Right renal cortex interstitium (tissue), 3 donors: Measurements from ENCODE around the gene M1AP. TPM values are rescaled to one million over a fixed set of nuclear protein-coding genes. Genes with fewer than 3 reads are reported as not detected.
"Not testable (repeated sequence)": the region's sequence is repeated elsewhere in the genome, so short reads cannot be mapped to it uniquely, and the experiment has no call there.

Experiments used
- DNase-seq, 3 donors: peaks; one replicate each; pipeline ENCODE4 v3.0.0-alpha.2; 2013; ENCODE audit warnings: low read depth in 3 of 3, low spot score in 2 of 3
- polyA plus RNA-seq, 3 donors: library from polyadenylated mRNA; unstranded; fragments of 120-200 nt; gene quantifications; one replicate each; pipeline ENCODE4 v1.2.1, GENCODE V29; 2013; ENCODE audit not compliant: insufficient read length in 3 of 3

Gene M1AP
- polyA plus RNA-seq, 3 donors = 0.57 to 0.72 (median 0.71) TPM

DNA sequence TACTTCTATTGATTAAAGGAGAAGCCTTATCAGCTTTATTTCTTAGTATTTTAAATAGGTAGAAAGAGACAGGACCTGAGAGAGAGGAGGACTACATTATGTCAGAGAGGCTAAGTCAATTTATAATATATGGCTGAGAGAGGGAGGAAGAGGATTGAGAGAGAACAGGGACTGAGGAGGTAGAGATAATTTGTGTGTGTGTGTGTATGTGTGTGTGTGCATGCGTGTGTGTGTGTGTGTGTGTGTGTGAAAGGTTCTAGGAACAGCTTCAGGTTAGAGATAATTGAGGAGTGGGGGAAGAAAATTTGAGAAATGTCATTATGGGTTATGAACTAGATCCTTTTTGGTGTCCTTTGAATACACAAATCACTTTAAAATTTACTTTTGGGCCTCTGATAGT is 78.4 kb downstream of the M1AP start:
- no peak for DNase-seq

DNA sequence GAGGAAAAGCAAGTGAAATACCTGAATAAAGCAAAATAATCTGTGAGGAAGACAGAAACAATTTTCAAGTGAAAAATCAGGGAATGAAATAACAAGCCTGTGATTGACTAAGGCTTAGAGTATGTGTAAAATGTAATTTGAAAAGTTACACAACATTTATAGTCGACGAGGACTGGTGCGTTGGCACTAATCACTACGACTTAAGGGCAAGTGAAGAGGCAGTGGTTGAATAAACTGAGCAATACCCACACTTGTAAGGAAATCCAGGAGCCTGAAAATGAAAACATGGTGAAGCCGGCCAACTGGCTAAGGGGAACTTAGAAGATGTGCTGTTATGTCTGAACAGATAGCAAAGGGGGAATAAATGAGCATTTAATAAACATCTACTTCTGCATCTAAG is 80.2 kb downstream of the M1AP start:
- no peak for DNase-seq

DNA sequence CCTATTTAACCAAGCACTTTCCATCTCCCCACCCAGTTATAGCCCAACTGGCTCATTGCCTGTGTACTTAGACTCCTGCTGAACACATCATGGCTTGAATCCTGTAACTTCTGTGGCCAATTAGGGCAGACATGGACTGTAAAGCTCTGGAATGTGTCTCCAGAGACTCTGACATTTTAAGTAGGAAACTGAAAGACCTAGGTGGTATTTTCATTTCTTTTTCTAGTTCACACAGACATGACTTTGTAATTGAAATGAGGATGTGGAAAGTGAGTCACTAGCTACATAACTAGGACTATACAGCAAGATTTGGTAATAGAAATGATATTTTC is 81.4 kb downstream of the M1AP start:
- DNase-seq = no peak

DNA sequence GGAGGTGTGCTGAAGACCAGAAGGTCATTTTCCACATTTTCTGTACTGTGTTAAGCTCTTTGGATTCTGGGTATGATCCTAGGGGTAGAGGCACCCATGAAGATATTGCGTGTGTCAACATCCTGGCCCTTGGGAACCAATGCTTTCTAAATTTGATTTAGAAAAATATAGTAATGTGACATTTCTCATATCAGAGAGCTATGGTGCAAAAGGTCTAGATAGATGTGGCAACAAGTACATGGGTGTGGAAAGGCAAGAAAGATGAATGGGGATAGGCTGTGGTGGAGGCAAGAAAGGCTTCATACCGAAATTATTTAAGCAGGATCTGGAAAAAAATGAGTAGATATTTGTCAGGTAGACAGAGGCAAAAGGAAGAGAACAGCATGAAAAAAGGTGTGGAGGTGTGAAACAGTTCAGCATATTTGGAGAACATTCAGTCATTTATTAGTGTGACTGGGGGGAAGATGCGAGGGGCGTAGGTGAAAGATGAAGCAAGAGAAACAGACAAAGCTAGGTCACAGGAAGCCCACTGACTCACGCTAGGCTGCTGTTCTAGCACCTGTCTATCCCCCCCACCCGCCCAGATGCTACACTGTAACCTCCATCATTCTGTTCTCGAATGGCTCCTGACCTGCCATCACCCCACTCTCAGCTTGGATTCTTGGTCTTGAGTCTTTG is 81.9 kb downstream of the M1AP start:
- DNase-seq = no peak

DNA sequence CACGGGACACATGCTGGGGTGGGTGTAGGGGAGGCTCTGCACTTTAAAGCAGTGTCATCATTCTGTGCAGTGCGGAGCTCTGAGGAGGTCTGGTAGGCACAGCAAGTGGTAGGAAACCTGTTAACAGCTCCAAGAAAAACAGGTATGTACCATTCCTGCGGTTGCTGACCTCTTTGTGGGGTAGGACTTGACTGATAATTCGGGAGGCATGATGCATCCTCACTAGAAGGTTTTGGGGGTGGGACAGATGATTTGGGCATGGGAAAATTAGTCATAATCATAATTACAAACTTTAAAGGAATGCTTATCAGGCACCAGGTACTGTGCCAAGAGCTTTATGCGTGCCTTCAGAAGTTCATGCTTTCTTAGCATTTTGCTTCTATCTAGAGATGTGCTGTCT is 83.9 kb downstream of the M1AP start:
- no peak for DNase-seq

DNA sequence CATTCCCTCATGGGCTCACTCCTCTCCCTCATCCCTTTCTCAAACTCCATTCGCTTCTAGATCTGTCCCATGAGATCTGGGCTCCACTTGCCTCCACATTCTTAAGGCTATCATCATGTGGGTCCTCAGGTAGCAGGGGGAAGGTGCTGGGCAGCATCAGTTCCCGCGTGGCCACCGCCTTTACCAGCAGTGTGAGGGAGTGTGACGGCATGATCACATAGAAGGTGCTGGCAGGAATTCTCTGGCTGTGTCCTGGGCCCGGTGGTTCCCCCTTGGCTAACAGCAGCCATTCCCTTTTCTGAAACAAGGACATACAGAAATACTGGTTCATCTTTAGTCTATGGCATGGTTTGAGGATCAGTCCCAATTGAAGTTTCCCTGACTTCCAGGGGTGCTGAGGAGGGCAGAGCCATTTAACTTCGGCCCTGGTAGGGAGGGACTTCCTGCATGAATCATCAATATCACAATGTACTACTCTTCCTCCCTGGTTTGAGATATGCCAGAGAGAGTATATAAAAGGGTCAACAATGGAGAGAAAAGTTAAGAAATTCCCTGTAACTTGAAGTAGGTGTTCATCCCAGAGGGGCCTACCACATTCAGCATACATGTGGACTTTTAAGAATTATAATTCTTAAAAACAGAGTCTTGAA is 85.9 kb downstream of the M1AP start:
- no peak for DNase-seq

DNA sequence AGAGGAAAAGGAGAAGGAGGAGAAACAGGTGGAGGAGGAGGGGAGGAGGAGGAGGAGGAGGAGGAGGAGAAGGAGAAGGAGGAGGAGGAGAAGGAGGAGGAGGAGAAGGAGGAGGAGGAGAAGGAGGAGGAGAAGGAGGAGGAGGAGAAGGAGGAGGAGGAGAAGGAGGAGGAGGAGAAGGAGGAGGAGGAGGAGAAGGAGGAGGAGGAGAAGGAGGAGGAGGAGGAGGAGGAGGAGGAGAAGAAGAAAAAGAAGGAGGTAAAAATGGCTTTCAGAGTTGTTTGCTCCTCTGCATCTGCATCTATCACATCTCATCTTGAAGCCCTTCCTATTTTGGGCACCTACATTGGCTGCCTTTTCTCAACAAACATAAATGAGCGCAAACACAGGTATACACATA is 87.1 kb downstream of the M1AP start:
- DNase-seq = not testable (repeated sequence)

DNA sequence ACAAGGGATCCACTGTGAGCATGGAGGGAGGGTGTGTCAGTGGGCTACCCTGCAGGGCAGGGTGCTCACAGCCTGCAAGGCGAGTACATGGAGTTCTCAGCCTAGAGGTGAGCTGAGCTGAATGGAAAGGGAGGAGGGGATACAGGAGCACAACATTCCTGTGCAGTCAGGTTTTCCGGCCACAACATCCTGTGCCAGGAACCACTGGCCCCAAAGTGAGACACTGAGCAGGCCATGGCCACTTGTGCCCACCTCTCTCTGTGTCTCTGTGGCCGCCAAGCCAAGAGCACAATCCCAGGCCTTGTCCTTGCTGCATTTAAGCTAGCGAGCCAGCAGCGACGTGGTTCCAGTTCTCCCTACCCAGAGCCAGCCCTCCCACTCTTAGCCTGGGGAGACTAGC is 87.5 kb downstream of the M1AP start:
- no peak for DNase-seq

DNA sequence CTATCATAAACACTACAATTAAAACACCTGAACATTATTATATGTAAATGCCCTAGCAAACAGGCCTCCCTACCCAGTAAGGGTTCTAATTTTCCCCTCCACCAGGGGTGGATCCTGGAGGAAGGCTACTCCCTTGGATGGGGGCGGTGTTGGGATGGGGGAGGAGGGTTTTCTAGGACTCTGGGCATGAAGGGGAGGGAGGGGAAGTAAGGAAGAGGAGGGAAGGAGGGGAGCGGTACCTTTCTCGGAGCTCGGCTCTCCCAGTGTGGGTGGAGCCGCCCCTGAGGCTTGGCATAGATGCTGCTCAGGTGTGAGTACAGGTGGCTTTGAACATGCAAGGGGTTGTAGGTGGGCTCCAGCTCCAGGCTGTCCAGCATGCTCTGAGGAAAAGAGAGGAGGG is 88.2 kb downstream of the M1AP start:
- DNase-seq = no peak

DNA sequence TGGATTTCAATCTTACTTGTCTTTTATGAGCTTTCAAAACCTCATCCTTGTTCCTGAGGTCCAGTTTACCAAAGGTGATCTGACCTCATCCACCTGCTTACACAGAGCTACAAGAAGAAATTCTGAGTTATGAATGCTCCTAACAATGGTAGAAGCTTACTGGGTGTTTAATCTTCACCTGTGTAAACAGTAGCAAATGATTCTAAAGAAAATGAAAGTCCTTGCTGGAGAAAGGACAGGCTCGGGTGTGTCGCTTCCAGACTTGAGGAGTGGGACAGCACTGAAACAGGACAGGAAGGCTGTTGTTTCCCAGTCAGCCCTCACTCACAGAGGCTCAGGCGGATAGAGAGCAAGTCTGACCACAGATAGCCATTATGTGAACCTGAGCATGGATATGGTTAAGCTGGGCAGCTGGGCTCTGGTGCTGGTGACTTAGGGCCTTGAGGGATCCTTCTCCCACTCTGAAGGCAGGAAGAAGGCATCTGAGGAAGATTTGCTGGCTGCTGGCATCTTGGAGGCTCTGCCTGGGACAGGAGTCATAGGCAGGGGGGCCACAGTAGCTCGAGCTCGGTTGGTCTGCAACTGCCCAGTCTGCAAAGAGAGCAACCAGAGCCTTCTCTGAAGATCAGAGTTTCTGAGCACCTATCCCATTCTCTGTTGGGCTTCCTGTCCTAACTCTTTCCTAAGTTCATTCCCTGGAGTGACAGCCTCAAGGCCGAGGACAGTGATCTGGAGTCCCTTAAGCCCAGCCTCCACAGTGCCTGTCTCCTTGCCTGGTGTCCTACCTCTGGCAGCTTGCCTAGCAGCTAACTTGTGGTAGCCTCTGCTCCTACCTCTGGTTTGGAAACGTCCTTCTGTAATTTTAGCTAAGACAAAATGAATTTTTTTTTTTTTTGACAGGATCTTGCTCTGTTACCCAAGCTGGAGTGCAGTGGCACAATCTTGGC is 89.6 kb downstream of the M1AP start:
- no peak for DNase-seq

DNA sequence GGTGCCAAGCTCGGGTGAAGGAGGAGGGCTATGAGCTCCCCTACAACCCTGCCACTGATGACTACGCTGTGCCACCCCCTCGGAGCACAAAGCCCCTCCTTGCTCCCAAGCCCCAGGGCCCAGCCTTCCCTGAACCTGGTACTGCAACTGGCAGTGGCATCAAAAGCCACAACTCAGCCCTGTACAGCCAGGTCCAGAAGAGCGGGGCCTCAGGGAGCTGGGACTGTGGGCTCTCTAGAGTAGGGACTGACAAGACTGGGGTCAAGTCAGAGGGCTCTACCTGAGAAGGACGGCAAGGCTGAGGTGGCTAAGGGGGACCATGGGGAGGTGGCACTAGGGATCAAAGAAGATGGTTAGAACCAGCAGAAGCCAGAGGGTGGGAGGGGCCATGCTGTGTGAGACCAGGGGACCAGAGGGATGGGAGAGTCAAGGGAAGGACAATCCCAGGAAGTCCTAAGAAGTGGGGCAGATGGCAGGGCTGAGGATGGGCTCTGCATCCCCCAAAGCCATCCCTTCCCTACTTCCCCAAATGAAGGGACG is 91.2 kb downstream of the M1AP start:
- no peak for DNase-seq

DNA sequence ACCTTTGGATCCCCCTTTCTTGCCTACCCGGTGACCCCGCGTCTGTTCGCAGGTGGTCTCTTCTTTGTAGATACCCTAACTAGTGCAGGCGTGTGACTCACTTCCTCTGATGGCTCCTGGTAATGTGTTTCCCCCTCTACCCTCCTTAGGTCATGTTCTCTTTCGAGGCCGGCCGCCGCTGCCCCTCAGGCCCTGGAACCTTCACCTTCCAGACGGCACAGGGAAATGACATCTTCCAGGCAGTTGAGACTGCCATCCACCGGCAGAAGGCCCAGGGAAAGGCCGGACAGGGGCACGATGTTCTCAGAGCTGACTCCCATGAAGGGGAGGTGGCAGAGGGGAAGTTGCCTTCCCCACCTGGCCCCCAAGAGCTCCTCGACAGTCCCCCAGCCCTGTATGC is 92.0 kb downstream of the M1AP start:
- DNase-seq = no peak

DNA sequence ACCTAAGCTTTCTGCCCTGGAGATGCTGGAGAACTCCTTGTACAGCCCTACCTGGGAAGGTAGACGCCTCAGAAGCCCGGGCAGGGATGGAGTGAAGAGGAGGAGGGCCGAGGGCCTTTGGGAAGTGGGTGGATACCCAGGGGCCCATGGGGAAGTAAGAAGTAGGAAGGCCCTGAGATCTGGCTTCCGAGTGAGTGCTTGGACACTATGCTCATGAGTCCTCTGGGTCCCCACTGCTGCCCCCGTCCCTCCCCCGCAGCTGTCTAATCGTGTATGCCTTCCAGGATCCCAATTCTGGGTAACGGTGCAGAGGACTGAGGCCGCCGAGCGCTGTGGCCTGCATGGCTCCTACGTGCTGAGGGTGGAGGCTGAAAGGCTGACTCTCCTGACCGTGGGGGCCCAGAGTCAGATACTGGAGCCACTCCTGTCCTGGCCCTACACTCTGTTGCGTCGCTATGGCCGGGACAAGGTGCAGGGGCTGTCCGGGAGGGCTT is 92.5 kb downstream of the M1AP start:
- DNase-seq = no peak

DNA sequence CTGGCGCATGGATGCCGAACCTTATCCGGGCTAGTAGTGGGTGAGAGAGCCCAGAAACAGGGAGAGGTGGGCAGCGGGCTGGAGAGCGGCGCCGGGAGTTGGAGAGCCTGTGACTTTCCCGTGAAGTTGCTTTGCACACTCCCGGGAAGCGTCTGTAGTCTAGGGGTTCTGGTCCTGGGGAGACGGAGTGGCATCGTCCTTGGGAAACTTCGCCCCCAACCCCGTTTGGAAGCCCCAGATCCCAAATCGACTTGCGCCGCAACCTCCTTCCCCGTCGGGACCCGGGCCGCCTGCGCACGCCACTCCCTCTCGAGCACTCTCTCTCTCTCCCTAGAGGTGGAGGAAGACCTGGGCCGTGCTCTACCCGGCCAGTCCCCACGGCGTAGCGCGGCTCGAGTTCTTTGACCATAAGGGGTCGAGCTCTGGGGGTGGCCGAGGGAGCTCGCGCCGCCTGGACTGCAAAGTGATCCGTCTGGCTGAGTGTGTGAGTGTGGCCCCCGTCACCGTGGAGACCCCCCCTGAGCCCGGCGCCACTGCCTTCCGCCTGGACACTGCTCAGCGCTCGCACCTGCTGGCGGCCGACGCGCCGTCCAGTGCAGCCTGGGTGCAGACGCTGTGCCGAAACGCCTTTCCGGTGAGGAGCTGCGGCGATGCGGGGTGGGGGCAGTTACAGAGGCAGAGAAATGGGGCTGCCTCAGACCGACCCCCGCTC is 93.2 kb downstream of the M1AP start:
- DNase-seq = no peak

DNA sequence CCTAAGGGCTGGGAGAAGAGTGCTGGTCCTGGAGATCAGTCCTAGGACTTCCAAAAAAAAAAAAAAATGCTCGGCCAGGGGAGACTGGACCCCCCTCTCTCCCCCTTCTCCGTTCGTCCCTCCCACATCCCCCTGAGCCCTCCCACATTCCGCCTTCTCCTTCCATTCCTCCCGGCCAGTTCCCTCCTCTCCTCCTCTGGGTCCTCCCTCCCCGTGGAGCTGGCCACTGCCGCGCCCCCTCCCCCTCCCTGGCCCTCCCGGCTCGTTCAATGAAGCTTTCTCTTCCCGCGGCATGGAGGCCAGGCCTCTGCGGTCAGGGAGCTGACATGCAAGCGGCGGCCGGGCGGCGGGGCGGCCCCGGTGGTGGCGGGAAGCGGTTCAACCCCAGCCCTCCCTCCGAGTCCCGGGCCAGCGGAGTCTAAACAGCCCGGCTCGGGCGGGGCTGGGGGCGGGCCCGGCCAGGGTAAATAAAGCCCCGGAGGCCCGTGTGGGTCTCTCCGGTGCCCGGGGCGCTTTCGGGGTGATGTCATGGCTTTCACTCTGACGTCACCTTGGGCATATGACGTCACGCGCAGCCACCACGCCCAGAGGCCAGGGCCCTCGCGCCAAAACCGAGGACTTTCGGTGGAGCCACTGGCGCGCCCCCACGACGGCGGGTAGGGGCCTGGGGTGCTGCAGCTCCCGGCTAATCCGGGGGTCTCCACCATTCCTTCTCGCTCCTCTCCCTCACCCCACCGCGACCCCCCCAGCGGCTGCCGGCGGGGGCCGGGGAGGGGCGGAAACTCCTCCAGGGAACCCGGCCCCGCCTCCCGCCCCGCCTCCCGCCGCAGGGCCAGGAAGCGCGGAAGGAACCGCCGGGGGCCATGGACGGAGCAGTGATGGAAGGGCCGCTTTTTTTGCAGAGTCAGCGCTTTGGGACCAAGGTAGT is 94.0 kb downstream of the M1AP start, which contains the start of the genes DOK1 and LOXL3:
DOK1 (plus strand) TSS at position 829 of the 928 bp plus-strand sequence; CDS start at position 864, 35 bp downstream.
LOXL3 (minus strand) TSS at position 51 of the 928 bp plus-strand sequence. CDS start 1,308 bp downstream, outside the sequence.
- peak in 2 of 3 donors; percentile 73 to 87 for DNase-seq

DNA sequence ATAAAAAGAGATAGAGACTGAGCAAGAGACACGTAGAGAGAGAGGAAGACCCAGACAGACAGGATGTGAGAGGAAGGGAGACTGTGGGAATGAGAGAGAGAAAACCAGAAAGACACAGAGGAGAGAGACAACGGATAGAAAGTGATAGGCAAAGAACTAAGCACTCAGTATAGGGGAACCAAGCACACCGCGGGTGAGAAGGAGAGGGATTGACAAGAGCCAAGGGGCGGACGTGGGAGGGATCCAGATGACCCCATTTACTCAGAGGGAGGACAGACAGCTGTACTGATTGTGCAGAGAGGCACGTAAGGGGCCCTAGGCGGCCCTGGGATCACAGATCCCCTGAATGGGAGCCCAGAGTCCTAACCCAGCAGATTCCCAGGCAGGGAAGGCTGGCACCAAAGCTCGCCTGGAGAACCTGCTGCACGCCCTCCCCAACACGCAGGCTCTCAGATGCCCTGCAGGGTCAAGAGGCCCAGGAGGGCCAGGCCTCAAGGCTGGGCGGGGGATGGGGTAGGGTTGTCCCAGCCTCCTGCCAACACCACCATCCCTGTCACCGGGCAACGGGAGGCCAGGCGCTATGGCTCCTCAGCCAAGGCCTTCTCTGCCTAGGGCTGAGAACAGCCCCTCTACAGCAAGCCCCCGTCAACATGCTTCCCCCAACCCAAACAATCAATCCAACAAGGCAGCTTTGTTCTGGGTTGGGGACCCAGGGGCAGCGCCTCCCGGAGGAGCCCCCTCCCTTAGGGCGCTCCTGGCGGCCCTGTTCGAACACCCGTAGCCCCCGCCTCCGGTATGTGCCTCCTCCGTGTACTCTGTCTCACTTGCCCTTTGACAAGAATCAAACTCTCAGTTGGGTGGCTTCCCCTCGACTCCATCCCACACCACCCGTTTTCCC is 95.0 kb downstream of the M1AP start:
- no peak for DNase-seq

DNA sequence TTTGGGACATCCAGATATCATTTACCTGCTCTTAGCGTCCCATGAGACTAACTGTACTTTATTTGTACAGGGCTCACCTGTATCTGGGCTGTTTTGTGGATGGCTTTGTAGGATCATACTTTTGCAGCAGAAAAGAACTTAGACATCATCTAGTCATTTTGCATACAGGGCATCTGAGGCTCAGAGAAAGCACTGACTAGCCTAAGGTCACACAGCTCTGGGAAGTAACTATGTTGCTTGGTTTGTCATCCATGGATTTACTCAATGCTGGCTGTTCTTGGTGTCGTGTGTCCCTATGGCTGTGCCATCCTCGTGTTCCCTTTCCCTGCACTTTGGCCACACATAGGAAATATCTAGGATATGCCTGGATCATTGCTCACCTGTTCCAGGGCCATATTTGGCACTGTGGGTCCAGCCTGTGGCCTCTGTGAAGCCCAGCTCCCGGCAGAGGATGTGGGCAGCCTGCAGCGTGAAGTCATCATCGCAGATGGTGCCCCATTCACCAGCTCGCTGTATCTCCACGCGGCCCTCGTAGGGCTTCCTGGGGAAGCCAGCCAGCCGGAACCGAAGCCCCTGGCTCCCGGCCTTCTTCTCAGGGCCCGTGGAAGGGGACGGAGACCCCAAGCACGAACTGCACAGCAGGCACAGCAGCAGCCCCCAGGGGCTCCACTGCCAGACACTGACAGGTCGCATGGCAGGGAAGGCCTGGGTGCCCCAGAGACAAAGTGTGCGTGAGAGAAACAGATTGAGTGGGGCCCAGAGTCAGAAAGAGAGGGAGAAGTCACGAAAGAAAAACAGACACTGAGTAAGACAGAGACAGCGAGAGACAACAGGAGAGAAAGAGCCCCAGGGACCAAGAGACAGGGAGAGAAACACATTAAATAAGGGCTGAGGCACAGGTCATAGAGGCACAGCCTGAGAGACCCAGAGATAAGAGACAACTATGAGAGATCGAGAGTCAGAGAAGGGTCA is 95.9 kb downstream of the M1AP start:
- no peak for DNase-seq
